ENCODE data around the gene MICAL2.

DNA sequence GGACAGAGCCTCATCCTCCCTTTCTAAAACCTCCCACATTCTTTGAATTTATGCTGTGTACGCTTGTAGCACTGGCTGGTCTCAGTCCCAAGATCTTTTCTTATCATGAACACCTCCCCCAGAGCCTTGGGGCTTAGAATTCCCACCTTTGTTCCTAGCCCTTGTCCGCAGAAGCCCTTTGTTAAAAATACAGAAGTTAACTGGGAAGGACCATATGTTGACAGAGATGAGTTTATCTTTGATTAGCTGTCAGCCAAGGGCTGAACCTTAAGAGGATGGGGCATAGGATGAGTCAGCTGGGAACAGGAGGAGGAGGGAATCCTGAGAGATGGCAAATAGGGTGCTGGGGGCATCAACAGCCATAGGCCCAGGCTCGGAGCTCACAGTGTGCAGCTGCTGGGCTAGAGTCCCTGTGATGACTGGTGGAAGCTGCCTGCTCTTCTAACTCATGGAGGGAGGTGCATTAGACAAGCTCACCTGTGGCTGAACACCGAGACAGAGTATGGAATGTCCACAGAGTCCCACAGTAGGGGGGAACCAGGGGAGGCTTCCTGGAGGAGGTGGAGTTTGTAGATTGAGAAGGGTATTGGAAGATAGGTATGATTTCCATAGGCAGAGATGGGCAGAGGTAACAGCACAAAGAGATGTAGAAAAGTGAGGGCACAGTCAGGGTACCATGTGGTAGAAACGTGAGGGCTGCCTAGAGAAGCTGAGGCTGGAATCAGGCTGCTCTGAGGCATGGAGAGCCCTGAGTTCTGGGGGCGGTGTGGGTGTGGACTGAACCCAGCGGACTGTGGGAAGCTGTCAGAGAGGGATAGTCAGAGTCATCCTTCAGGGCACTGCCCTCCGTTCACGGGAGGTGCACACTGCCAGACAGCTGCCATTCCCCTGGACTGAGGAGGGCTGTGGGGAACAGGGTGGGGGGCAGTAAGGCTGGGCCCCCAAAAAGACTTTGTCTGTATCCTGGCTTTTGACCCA, 9.9 kb downstream of the MICAL2 start:
- TF ChIP-seq POLR2A (IDR thresholded peaks at IDR 0.05; ENCODE audit: borderline replicate concordance, extremely low read depth, insufficient read depth, insufficient read length) (no peak), EZH2 (IDR thresholded peaks at IDR 0.05) (no peak), POLR2AphosphoS5 (IDR thresholded peaks at IDR 0.05; ENCODE audit: low read depth, low read length) (no peak), EZH2phosphoT487 (IDR thresholded peaks at IDR 0.05; ENCODE audit: borderline replicate concordance) (no peak), CEBPB (IDR thresholded peaks at IDR 0.05; ENCODE audit: low read depth) (no peak), RAD21 (IDR thresholded peaks at IDR 0.05; ENCODE audit: low read depth) (no peak), ZNF274 (IDR thresholded peaks at IDR 0.05; ENCODE audit: low read depth, low read length) (no peak)
- TF ChIP-seq, protein P1, sequence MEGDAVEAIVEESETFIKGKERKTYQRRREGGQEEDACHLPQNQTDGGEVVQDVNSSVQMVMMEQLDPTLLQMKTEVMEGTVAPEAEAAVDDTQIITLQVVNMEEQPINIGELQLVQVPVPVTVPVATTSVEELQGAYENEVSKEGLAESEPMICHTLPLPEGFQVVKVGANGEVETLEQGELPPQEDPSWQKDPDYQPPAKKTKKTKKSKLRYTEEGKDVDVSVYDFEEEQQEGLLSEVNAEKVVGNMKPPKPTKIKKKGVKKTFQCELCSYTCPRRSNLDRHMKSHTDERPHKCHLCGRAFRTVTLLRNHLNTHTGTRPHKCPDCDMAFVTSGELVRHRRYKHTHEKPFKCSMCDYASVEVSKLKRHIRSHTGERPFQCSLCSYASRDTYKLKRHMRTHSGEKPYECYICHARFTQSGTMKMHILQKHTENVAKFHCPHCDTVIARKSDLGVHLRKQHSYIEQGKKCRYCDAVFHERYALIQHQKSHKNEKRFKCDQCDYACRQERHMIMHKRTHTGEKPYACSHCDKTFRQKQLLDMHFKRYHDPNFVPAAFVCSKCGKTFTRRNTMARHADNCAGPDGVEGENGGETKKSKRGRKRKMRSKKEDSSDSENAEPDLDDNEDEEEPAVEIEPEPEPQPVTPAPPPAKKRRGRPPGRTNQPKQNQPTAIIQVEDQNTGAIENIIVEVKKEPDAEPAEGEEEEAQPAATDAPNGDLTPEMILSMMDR (IDR thresholded peaks at IDR 0.05 in 2 of 3, conservative IDR thresholded peaks at IDR 0.05 in 1 of 3; ENCODE audit: borderline replicate concordance in 1 of 3, insufficient read depth in 1 of 3, low read depth in 2 of 3, low read length in 2 of 3): no peak
- TF ChIP-seq, protein P2, sequence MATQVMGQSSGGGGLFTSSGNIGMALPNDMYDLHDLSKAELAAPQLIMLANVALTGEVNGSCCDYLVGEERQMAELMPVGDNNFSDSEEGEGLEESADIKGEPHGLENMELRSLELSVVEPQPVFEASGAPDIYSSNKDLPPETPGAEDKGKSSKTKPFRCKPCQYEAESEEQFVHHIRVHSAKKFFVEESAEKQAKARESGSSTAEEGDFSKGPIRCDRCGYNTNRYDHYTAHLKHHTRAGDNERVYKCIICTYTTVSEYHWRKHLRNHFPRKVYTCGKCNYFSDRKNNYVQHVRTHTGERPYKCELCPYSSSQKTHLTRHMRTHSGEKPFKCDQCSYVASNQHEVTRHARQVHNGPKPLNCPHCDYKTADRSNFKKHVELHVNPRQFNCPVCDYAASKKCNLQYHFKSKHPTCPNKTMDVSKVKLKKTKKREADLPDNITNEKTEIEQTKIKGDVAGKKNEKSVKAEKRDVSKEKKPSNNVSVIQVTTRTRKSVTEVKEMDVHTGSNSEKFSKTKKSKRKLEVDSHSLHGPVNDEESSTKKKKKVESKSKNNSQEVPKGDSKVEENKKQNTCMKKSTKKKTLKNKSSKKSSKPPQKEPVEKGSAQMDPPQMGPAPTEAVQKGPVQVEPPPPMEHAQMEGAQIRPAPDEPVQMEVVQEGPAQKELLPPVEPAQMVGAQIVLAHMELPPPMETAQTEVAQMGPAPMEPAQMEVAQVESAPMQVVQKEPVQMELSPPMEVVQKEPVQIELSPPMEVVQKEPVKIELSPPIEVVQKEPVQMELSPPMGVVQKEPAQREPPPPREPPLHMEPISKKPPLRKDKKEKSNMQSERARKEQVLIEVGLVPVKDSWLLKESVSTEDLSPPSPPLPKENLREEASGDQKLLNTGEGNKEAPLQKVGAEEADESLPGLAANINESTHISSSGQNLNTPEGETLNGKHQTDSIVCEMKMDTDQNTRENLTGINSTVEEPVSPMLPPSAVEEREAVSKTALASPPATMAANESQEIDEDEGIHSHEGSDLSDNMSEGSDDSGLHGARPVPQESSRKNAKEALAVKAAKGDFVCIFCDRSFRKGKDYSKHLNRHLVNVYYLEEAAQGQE (IDR thresholded peaks at IDR 0.05; ENCODE audit: low read depth): no peak

Data from HCT116 (cell line).